Common myeloid progenitor, CD34-positive (primary cell): ENCODE measurements around the gene PCDHA13.
A peak's percentile ranks its signal among the peaks of the same experiment; 100 is the strongest.

Source experiments
- CTCF ChIA-PET: fragments of 350-600 bp; sonication (Branson Sonifier 250); formaldehyde crosslinking; loops from one replicate; lab custom pipeline; 2021; ENCODE audit warnings: antibody characterized with exemption; lab: Charles Lee
- POLR2A ChIA-PET: fragments of 350-600 bp; sonication (Branson Sonifier 250); formaldehyde crosslinking; loops from one replicate; lab custom pipeline; 2021; ENCODE audit warnings: antibody characterized with exemption; lab: Charles Lee
- DNase-seq, 3 donors: peaks; one replicate each; pipeline versions ENCODE4 v3.0.0 to v3.0.0-alpha.2; 2013
- H3K27ac ChIP-seq, 2 experiments: 1 replicate in 1 of 2; 2 replicates in 1 of 2; pipeline ENCODE4 v1.7.0; 2013; ENCODE audit warnings: inconsistent platforms in 2 of 2, low read length in 2 of 2, mild to moderate bottlenecking in 2 of 2, low read depth in 1 of 2, moderate library complexity in 1 of 2; ENCODE audit not compliant: severe bottlenecking in 2 of 2, insufficient read depth in 1 of 2, poor library complexity in 1 of 2
- H3K27me3 ChIP-seq, 5 experiments: replicated peaks in 2 of 5; 1 replicate in 3 of 5; 2 replicates in 2 of 5; pipeline versions ENCODE4 v1.6.1 to v1.7.0; 2013; ENCODE audit warnings: low read length in 4 of 5, mild to moderate bottlenecking in 2 of 5, moderate library complexity in 2 of 5, inconsistent platforms in 1 of 5; ENCODE audit not compliant: insufficient read depth in 5 of 5, control insufficient read depth in 4 of 5
- H3K36me3 ChIP-seq, 4 experiments: 1 replicate in 2 of 4; 2 replicates in 2 of 4; pipeline versions ENCODE4 v1.6.1 to v1.7.0; 2013; ENCODE audit warnings: low read length in 3 of 4, control low read depth in 1 of 4, mild to moderate bottlenecking in 1 of 4; ENCODE audit not compliant: control insufficient read depth in 4 of 4, insufficient read depth in 4 of 4
- H3K4me1 ChIP-seq, 4 experiments: 1 replicate in 3 of 4; 2 replicates in 1 of 4; pipeline versions ENCODE4 v1.6.1 to v1.7.1; 2013; ENCODE audit warnings: low read length in 3 of 4, mild to moderate bottlenecking in 3 of 4, control low read depth in 1 of 4, inconsistent platforms in 1 of 4, moderate library complexity in 1 of 4; ENCODE audit not compliant: control insufficient read depth in 4 of 4, insufficient read depth in 4 of 4; ENCODE audit errors: control extremely low read depth in 1 of 4
- H3K4me3 ChIP-seq, 7 experiments: 1 replicate in 4 of 7; 2 replicates in 3 of 7; pipeline versions ENCODE4 v1.5.1 to v1.7.0; 2013; ENCODE audit warnings: mild to moderate bottlenecking in 7 of 7, low read length in 6 of 7, moderate library complexity in 6 of 7, inconsistent platforms in 2 of 7, low read depth in 2 of 7, control low read depth in 1 of 7; ENCODE audit not compliant: insufficient read depth in 4 of 7, control insufficient read depth in 1 of 7; ENCODE audit errors: extremely low read depth in 1 of 7
- H3K9me3 ChIP-seq, 5 experiments: 1 replicate in 4 of 5; 2 replicates in 1 of 5; pipeline versions ENCODE4 v1.6.1 to v1.7.1; 2013; ENCODE audit warnings: low read length in 4 of 5, mild to moderate bottlenecking in 2 of 5, inconsistent platforms in 1 of 5, low read depth in 1 of 5, moderate library complexity in 1 of 5; ENCODE audit not compliant: control insufficient read depth in 4 of 5, insufficient read depth in 2 of 5; ENCODE audit errors: control extremely low read depth in 1 of 5
- WGBS: methylation state at CpG from one replicate; pipeline ENCODE4 v1.1.5; 2013; ENCODE audit not compliant: insufficient coverage; 5-methylcytosine and 5-hydroxymethylcytosine counted together

Gene PCDHA13

DNA sequence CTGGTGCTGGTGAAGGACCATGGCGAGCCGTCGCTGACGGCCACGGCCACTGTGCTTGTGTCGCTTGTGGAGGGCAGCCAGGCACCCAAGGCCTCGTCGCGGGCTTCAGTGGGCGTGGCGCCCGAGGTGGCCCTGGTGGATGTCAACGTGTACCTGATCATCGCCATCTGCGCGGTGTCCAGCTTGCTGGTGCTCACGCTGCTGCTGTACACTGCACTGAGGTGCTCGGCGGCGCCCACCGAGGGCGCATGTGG lies 24.0 kb upstream of the PCDHA13 start:
- 51% methylated on average over 22 of the region's 22 CpGs for WGBS
- DNase-seq: no peak
- peaks cover 7 to 50% (median 45%) of the 10 kb centered on the region in 5 experiments for H3K9me3 ChIP-seq
- H3K27ac ChIP-seq: no peak overlapping the region
- ChIA-PET CTCF (no interaction called here), POLR2A (no interaction called here)
- no peaks in the 10 kb centered on the region for H3K36me3 ChIP-seq
- H3K27me3 ChIP-seq: peaks cover 2 to 26% (median 7%) of the 10 kb centered on the region in 5 experiments
- no peak overlapping the region for H3K4me3 ChIP-seq
- no peaks in the 10 kb centered on the region for H3K4me1 ChIP-seq

GRCh38 chr5:140862441-140863295 lies 19.3 kb upstream of the PCDHA13 start:
- DNase-seq: no peak
- Histone ChIP-seq H3K4me1 (no peaks in the 10 kb centered on the region), H3K4me3 (no peak overlapping the region), H3K27ac (no peak overlapping the region), H3K27me3 (peaks cover 0 to 16% (median 4%) of the 10 kb centered on the region in 5 experiments), H3K36me3 (no peaks in the 10 kb centered on the region), H3K9me3 (peaks cover 2 to 29% (median 28%) of the 10 kb centered on the region in 5 experiments)
- 41% methylated on average over 75 of the region's 76 CpGs for WGBS
- ChIA-PET POLR2A (no interaction called here), CTCF (no interaction called here)

GRCh38 chr5:140868721-140869554 lies 13.0 kb upstream of the PCDHA13 start, which contains the start of gene PCDHA11:
Gene PCDHA11 (plus strand): TSS chr5:140868957. CDS start chr5:140869104, 147 bp downstream.
- Histone ChIP-seq H3K27me3 (peaks cover 4 to 27% (median 8%) of the 10 kb centered on the region in 5 experiments), H3K27ac (no peak within 1 kb of the TSS), H3K4me3 (no peak within 1 kb of the TSS), H3K4me1 (no peaks in the 10 kb centered on the region), H3K9me3 (peaks cover 8 to 31% (median 25%) of the 10 kb centered on the region in 5 experiments), H3K36me3 (no peaks in the 10 kb centered on the region)
- DNase-seq: peak in 2 of 3 donors; percentile 7 to 9
- 18% methylated on average over 30 of the region's 41 CpGs for WGBS
- CTCF ChIA-PET: no interaction called here
- POLR2A ChIA-PET: no interaction called here

DNA sequence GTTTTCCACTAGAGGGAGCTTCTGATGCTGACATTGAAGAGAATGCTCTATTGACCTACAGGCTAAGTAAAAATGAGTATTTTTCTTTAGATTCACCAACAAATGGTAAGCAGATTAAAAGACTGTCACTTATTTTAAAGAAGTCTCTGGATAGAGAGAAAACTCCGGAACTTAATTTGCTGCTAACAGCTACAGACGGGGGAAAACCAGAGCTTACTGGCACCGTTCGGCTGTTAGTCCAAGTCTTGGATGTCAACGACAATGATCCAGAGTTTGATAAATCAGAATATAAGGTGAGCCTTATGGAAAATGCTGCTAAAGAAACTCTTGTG lies 12.4 kb upstream of the PCDHA13 start:
- POLR2A ChIA-PET: no interaction called here
- Histone ChIP-seq H3K36me3 (no peaks in the 10 kb centered on the region), H3K4me3 (no peak overlapping the region), H3K27ac (no peak overlapping the region), H3K9me3 (peaks cover 8 to 35% (median 25%) of the 10 kb centered on the region in 5 experiments), H3K4me1 (no peaks in the 10 kb centered on the region), H3K27me3 (peaks cover 5 to 27% (median 8%) of the 10 kb centered on the region in 5 experiments)
- 48% methylated on average over 5 of the region's 5 CpGs for WGBS
- DNase-seq: peak in 1 of 3 donors; percentile 9
- CTCF ChIA-PET: no interaction called here

DNA sequence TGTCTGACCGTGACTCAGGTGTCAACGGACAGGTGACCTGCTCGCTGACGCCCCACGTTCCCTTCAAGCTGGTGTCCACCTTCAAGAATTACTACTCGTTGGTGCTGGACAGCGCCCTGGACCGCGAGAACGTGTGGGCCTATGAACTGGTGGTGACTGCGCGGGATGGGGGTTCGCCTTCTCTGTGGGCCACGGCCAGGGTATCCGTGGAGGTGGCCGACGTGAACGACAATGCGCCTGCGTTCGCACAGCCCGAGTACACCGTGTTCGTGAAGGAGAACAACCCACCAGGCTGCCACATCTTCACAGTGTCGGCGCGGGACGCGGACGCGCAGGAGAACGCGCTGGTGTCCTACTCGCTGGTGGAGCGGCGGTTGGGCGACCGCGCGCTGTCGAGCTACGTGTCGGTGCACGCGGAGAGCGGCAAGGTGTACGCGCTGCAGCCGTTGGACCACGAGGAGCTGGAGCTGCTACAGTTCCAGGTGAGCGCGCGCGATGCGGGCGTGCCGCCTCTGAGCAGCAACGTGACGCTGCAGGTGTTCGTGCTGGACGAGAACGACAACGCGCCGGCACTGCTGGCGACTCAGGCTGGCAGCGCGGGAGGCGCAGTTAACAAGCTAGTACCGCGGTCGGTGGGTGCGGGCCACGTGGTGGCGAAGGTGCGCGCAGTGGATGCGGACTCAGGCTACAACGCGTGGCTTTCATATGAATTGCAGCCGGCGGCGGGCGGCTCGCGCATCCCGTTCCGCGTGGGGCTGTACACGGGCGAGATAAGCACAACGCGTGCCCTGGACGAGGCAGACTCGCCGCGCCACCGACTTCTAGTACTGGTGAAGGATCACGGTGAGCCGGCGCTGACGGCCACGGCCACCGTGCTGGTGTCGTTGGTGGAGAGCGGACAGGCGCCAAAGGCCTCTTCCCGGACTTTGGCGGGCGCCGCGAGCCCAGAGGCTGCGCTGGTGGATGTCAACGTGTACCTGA lies 11.4 kb upstream of the PCDHA13 start:
- peaks cover 8 to 42% (median 31%) of the 10 kb centered on the region in 5 experiments for H3K9me3 ChIP-seq
- CTCF ChIA-PET: no interaction called here
- H3K4me3 ChIP-seq: no peak overlapping the region
- POLR2A ChIA-PET: no interaction called here
- no peak for DNase-seq
- peaks cover 9 to 34% (median 10%) of the 10 kb centered on the region in 5 experiments for H3K27me3 ChIP-seq
- H3K4me1 ChIP-seq: no peaks in the 10 kb centered on the region
- WGBS: 44% methylated on average over 106 of the region's 114 CpGs
- H3K36me3 ChIP-seq: no peaks in the 10 kb centered on the region
- no peak overlapping the region for H3K27ac ChIP-seq

DNA sequence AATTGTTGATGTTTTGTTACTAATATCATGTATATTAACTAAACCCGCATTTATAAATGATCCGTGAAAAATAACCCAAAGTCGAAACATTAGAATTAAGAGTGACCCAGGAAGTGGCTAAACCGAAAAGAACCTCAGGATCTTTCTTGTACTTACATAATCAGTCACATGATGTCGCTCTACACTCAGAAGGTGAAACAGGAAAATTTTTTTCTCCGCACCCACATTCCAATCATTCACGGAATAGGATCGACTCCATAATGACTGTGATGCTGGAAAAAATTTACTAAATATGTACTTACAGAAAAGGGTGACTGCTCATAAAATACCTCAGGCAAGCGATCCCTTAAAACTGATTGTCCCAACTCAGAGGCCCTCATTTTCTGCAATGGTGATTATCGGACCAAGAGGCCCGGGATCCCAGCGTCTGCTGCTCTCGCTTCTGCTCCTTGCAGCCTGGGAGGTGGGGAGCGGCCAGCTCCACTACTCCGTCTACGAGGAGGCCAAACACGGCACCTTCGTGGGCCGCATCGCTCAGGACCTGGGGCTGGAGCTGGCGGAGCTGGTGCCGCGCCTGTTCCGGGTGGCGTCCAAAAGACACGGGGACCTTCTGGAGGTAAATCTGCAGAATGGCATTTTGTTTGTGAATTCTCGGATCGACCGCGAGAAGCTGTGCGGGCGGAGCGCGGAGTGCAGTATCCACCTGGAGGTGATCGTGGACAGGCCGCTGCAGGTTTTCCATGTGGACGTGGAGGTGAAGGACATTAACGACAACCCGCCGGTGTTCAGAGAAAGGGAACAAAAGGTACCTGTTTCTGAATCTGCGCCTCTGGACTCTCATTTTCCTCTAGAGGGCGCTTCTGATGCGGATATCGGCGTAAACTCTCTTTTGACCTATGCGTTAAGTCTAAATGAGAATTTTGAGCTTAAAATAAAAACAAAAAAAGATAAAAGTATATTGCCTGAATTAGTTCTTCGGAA lies 6.5 kb upstream of the PCDHA13 start, which contains the start of gene PCDHA12:
TSS of gene PCDHA12 (plus strand) at position 224 of the 981 bp plus-strand sequence. CDS start at position 389, 165 bp downstream.
- Histone ChIP-seq H3K27ac (no peak within 1 kb of the TSS), H3K4me1 (no peaks in the 10 kb centered on the region), H3K36me3 (no peaks in the 10 kb centered on the region), H3K27me3 (peaks cover 4 to 40% (median 7%) of the 10 kb centered on the region in 5 experiments), H3K9me3 (peaks cover 4 to 56% (median 35%) of the 10 kb centered on the region in 5 experiments), H3K4me3 (no peak within 1 kb of the TSS)
- DNase-seq: no peak
- ChIA-PET CTCF (no interaction called here), POLR2A (no interaction called here)
- WGBS: 22% methylated on average over 27 of the region's 47 CpGs
